K562 (cell line): ENCODE measurements around the gene GFM1. TPM values are rescaled to one million over a fixed set of nuclear protein-coding genes. Genes with fewer than 3 reads are reported as not detected.
A peak's percentile ranks its signal among the peaks of the same experiment; 100 is the strongest.

ENCODE experiments used
- ELF1 ChIP-seq: fragments of 200-800 bp; sonication (Bioruptor generic); IDR thresholded peaks from 2 replicates; pipeline ENCODE4 v1.6.1; 2016; ENCODE audit warnings: missing genetic modification characterization, missing compliant biosample characterization
- GTF3C2 ChIP-seq: IDR thresholded peaks from 3 replicates; pipeline ENCODE4 v1.6.1; 2011; ENCODE audit warnings: borderline replicate concordance, mild to moderate bottlenecking, moderate library complexity; ENCODE audit not compliant: insufficient read length; ENCODE audit errors: extremely low read depth
- HMGN3 ChIP-seq: IDR thresholded peaks from 2 replicates; pipeline ENCODE4 v1.6.1; 2011; ENCODE audit warnings: borderline replicate concordance, low read depth, mild to moderate bottlenecking, mixed read lengths, low read length; ENCODE audit not compliant: insufficient read length; ENCODE audit errors: extremely low read depth
- HNRNPLL ChIP-seq: fragments of 200-400 bp; formaldehyde crosslinking; IDR thresholded peaks from 2 replicates; pipeline ENCODE4 v1.6.1; 2017; ENCODE audit warnings: low read length, low read depth, mild to moderate bottlenecking; ENCODE audit not compliant: poor library complexity, severe bottlenecking
- POLR2G ChIP-seq: fragments of 200-400 bp; formaldehyde crosslinking; IDR thresholded peaks from 2 replicates; pipeline ENCODE4 v1.6.1; 2017; ENCODE audit warnings: low read depth, mild to moderate bottlenecking, antibody characterized with exemption, low read length, moderate library complexity
- REST ChIP-seq, 2 experiments: fragments of 450-650 bp; formaldehyde crosslinking in 1 of 2; IDR thresholded peaks; 2 replicates each; pipeline versions ENCODE4 v1.4.0 to v1.6.1; 2014 to 2020; ENCODE audit warnings: mild to moderate bottlenecking in 2 of 2, borderline replicate concordance in 1 of 2, low read depth in 1 of 2
- SMARCC2 ChIP-seq: fragments of 450-650 bp; IDR thresholded peaks from 2 replicates; pipeline ENCODE4 v1.6.1; 2017; ENCODE audit warnings: antibody characterized with exemption, moderate library complexity, mild to moderate bottlenecking, low read depth
- SP1 ChIP-seq: sonication (generic); formaldehyde crosslinking; IDR thresholded peaks from 2 replicates; pipeline ENCODE4 v1.8.1; 2022; ENCODE audit warnings: mild to moderate bottlenecking, missing genetic modification reagents
- THRA ChIP-seq: fragments of 450-650 bp; IDR thresholded peaks from 2 replicates; pipeline ENCODE4 v1.6.1; 2017; ENCODE audit warnings: mild to moderate bottlenecking, moderate library complexity
- ZBTB9 ChIP-seq: fragments of 450-650 bp; formaldehyde crosslinking; IDR thresholded peaks from 2 replicates; pipeline ENCODE4 v1.4.0; 2020; ENCODE audit warnings: mild to moderate bottlenecking, moderate library complexity
- polyA plus RNA-seq, 8 experiments: library from polyadenylated mRNA; depleted of rRNA in 4 of 8; stranded (reverse) in 5 of 8; unstranded in 3 of 8; fragments of >200 nt; fragmentation: Nextera tagmentation in 2 of 8; fragmentation: Illumina TruSeq in 1 of 8; extraction: Ambion mirVana in 2 of 8; extraction: Trizol in 1 of 8; gene quantifications; 2 replicates each; pipeline versions ENCODE4 v1.2.1 to v1.2.3, GENCODE V29; 2011 to 2014; ENCODE audit warnings: inconsistent platforms in 1 of 8, missing spikeins in 1 of 8
- total RNA-seq, 7 experiments: library from RNA; depleted of rRNA in 6 of 7; stranded (reverse); fragments of >200 nt in 6 of 7; fragmentation: Illumina TruSeq in 2 of 7; extraction: Trizol in 2 of 7; gene quantifications; 2 replicates each; pipeline versions ENCODE4 v1.2.1 to v1.2.3, GENCODE V29; 2011 to 2021; ENCODE audit warnings: low replicate concordance in 1 of 7

The GFM1 gene
- total and polyA plus RNA-seq, 9 of the 15 experiments (the other 6 are each of a cell fraction or from before 2014, with no cell fraction given), result 38.9 to 86.7 (median 64.8) TPM

- TF ChIP-seq GTF3C2, result no peak
- peak; percentile 98 for TF ChIP-seq HNRNPLL
- peak; percentile 2; the same call in 1 of the 2 replicates for TF ChIP-seq REST (IDR thresholded peaks at IDR 0.05; ENCODE audit: borderline replicate concordance)
- no peak for TF ChIP-seq REST (CRISPR knock-in tag; IDR thresholded peaks at IDR 0.05; ENCODE audit: low read depth)
- peak; percentile 94 for TF ChIP-seq POLR2G
- peak; percentile 89 for TF ChIP-seq ELF1
- no peak for TF ChIP-seq SMARCC2
- 0 out of 2 replicates have a peak, but pooled peaks have one; percentile 45 for TF ChIP-seq ZBTB9 (CRISPR knock-in tag)
- no peak for TF ChIP-seq THRA
- no peak for TF ChIP-seq HMGN3
- peak; percentile 89 for TF ChIP-seq SP1
These were observed at the start of gene GFM1 (continued) for GRCh38 chr3:158644345-158644908.
